ENCODE data around the gene PWWP2A. TPM values are rescaled to one million over a fixed set of nuclear protein-coding genes. Genes with fewer than 3 reads are reported as not detected.

The PWWP2A gene
- total and polyA plus RNA-seq, 2 of the 4 experiments (the other 2 are of a cell fraction) = 8.8 to 12.5 TPM

GRCh38 chr5:160054047-160054446 is 65.2 kb downstream of the PWWP2A start:
- Histone ChIP-seq H2BK15ac (ENCODE audit: low read depth, low read length) (no peak overlapping the region), H3K56ac (ENCODE audit: extremely low read depth, insufficient read depth, low read length) (no peak overlapping the region), H3K4me3 (ENCODE audit: insufficient read depth, low read depth, low read length) (no peak overlapping the region), H3K36me3 (ENCODE audit: control insufficient read depth, insufficient read depth, low read length) (peaks cover 28% of the 10 kb centered on the region), H3K27ac (ENCODE audit: insufficient read depth, low read length) (peak overlapping the region; percentile 18; the same call in 1 of the 2 replicates), H4K8ac (ENCODE audit: low read depth in 2 of 2, low read length in 2 of 2) (peak overlapping the region in 1 of 2 experiments; percentile 32; a peak in 1 of 4 replicates), H2AFZ (replicated peaks; ENCODE audit: low read length, poor library complexity) (no peak overlapping the region), H2BK5ac (ENCODE audit: low read depth, low read length, poor library complexity, severe bottlenecking) (peak overlapping the region; percentile 40), H3K9me3 (ENCODE audit: control insufficient read depth, insufficient read depth, low read length) (no peaks in the 10 kb centered on the region), H3K4me2 (ENCODE audit: low read depth, low read length) (peak overlapping the region; percentile 23; the same call in 1 of the 2 replicates), H3K4ac (ENCODE audit: low read depth, low read length) (peak overlapping the region; percentile 34), H4K20me1 (ENCODE audit: insufficient read depth, low read length) (no peaks in the 10 kb centered on the region; the same call in 1 of the 2 replicates), H2BK20ac (ENCODE audit: low read depth, low read length) (peak overlapping the region; percentile 43; the same call in 1 of the 2 replicates), H3K27me3 (ENCODE audit: control insufficient read depth, insufficient read depth, low read length) (no peaks in the 10 kb centered on the region), H3K4me1 (ENCODE audit: control insufficient read depth, insufficient read depth, low read length) (peaks cover 5% of the 10 kb centered on the region; the same call in 1 of the 2 replicates), H2BK120ac (ENCODE audit: low read depth, low read length) (peak overlapping the region; percentile 47), H3K18ac (ENCODE audit: low read depth, low read length) (peak overlapping the region; percentile 5; the same call in 1 of the 2 replicates), H3K14ac (replicated peaks; ENCODE audit: low read depth, low read length) (peak overlapping the region; percentile 70; the same call in 1 of the 2 replicates), H3K79me1 (ENCODE audit: low read depth in 1 of 2, low read length in 2 of 2) (peaks cover 3 to 20% of the 10 kb centered on the region in 2 experiments; a peak in 3 of 4 replicates), H3K9ac (ENCODE audit: low read depth, low read length) (no peak overlapping the region), H4K91ac (ENCODE audit: insufficient read depth, low read depth, low read length) (peak overlapping the region; percentile 23; the same call in 1 of the 2 replicates), H3K23ac (ENCODE audit: low read depth, low read length) (0 out of 2 replicates have a peak overlapping the region, but pooled peaks have one; percentile 90), H2AK5ac (ENCODE audit: low read depth, low read length) (0 out of 2 replicates have a peak overlapping the region, but pooled peaks have one; percentile 44), H4K5ac (ENCODE audit: low read depth, low read length) (no peak overlapping the region), H3K9me1 (ENCODE audit: insufficient read depth, low read length) (peaks cover 12% of the 10 kb centered on the region; the same call in 1 of the 2 replicates), H2AK9ac (replicated peaks; ENCODE audit: low read depth, low read length, poor library complexity) (no peak overlapping the region)
- dilution Hi-C loops (cut with HindIII; ENCODE audit: low sequenced_read_pairs, unreplicated experiment) (no loop called here), intact Hi-C loops (cut with micrococcal nuclease) (no loop called here), in situ Hi-C loops (cut with MboI; ENCODE audit: low sequenced_read_pairs) (no loop called here)
- ChIA-PET POLR2A (ENCODE audit: unreplicated experiment) (interaction anchor here (0.7 kb wide), 1 partner anchor 306 kb away, joined by 3 read pairs; no protein-coding TSS in a partner anchor), CTCF (interaction anchor here (0.5 to 1.6 kb wide), 6 partner anchors 9 to 1106 kb away, joined by 3 to 5 read pairs (median 4); no protein-coding TSS in a partner anchor)
- DNase-seq = peak; percentile 61
- peak; percentile 83 for ATAC-seq (ENCODE audit: low read depth)
- no TSS peak for BruUV-seq (replicated peaks)
- TF ChIP-seq MAZ (IDR thresholded peaks at IDR 0.05; ENCODE audit: borderline replicate concordance, low read depth, low read length) = no peak
- TF ChIP-seq MXI1 (IDR thresholded peaks at IDR 0.05; ENCODE audit: borderline replicate concordance, low read depth, low read length) = no peak
- no peak for TF ChIP-seq NFE2L2 (IDR thresholded peaks at IDR 0.05; ENCODE audit: low read depth, low read length)
- 0 out of 2 replicates have a peak, but pooled peaks have one; percentile 1 for TF ChIP-seq FOS (IDR thresholded peaks at IDR 0.05; ENCODE audit: low read depth, low read length)
- WGBS, 2 experiments (ENCODE audit: extremely low coverage in 2 of 2, insufficient read length in 1 of 2) = 100% methylated on average over 1 of the region's 1 CpG; no CpG with 5 or more reads in 1 of the 2 experiments

Data from IMR-90 (cell line).